Testis (tissue), 2 donors: ENCODE data around the gene CUL4B.

ENCODE experiments used
- CTCF ChIP-seq, 3 experiments: fragments of 450-650 bp in 2 of 3; fragments of 200-600 bp in 1 of 3; sonication (generic) in 1 of 3; IDR thresholded peaks; one replicate each; pipeline ENCODE4 v1.5.1; 2016 to 2019; ENCODE audit warnings: antibody characterized with exemption in 3 of 3, mild to moderate bottlenecking in 2 of 3, moderate library complexity in 1 of 3
- POLR2A ChIP-seq: fragments of 450-650 bp; IDR thresholded peaks from one replicate; pipeline ENCODE4 v1.6.1; 2017; ENCODE audit warnings: antibody characterized with exemption, mild to moderate bottlenecking, moderate library complexity

GRCh38 chrX:120485315-120485637 lies 75.5 kb downstream of the CUL4B start:
- TF ChIP-seq CTCF (IDR thresholded peaks at IDR 0.05) (no peak), POLR2A (no peak)
